ENCODE results near the gene PFKFB3.

- TF ChIP-seq REST (IDR thresholded peaks at IDR 0.05; ENCODE audit: low read depth) (no peak), YY1 (IDR thresholded peaks at IDR 0.05; ENCODE audit: low read depth) (no peak), EP300 (IDR thresholded peaks at IDR 0.05; ENCODE audit: borderline replicate concordance) (no peak), NFIC (IDR thresholded peaks at IDR 0.05) (no peak), TAF1 (IDR thresholded peaks at IDR 0.05; ENCODE audit: low read depth) (no peak), CEBPB (IDR thresholded peaks at IDR 0.05) (no peak), USF1 (IDR thresholded peaks at IDR 0.05) (no peak), MAX (IDR thresholded peaks at IDR 0.05) (no peak), EGR1 (IDR thresholded peaks at IDR 0.05) (no peak), ZBTB7A (IDR thresholded peaks at IDR 0.05; ENCODE audit: low read depth) (no peak)
Observed at GRCh38 chr10:6199131-6199733, 3.5 kb upstream of the PFKFB3 start.
